ENCODE data around the gene CAMTA1.

CAMTA1 gene

GRCh38 chr1:7656557-7657215 is 871.4 kb downstream of the CAMTA1 start (continued):
- TF ChIP-seq PATZ1 (CRISPR knock-in tag; IDR thresholded peaks at IDR 0.05; ENCODE audit: borderline replicate concordance) (no peak), GLIS3 (CRISPR knock-in tag; IDR thresholded peaks at IDR 0.05) (no peak), ESRRG (CRISPR knock-in tag; IDR thresholded peaks at IDR 0.05) (no peak), POU6F1 (CRISPR knock-in tag; IDR thresholded peaks at IDR 0.05; ENCODE audit: borderline replicate concordance, low read depth) (no peak)

DNA sequence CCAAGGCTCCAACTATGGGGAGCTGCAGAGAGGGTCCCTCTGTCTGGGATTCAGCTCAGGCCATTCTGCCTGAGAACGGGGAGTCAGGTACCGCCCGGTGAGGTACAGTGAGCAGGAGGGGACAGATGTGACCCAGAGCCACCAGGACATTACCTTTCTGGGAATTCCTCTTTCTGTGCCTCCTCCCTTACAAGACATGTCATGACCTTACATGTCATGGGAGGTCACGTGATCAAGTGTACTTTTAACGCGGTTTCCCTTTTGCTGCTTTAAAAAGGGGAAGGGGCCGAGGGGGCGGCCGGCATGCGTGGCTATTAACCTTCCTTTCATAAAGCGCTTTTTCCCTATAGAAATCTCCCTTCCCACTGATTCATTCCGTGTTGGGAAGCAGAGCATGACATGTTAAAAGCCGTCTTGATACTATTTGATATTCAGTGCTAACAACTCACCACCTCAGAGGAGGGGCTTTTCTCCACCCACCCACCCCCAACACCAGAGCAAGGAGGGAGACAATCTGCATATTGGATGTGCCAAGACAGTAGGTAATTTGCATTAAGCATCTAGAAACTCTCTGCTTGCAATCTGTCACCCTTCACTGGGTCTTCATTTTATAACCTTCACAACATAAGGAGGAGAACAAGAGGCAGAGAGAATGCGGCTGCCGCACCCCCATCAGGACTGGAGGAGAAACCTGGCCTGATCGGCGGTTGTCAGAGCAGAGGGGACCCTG is 872.2 kb downstream of the CAMTA1 start:
- TF ChIP-seq ZFP3 (CRISPR knock-in tag; IDR thresholded peaks at IDR 0.05) = no peak
- no peak for TF ChIP-seq ESRRG (CRISPR knock-in tag; IDR thresholded peaks at IDR 0.05)
- TF ChIP-seq ZNF565 (CRISPR knock-in tag; conservative IDR thresholded peaks at IDR 0.05; ENCODE audit: low read depth) = no peak
- TF ChIP-seq ZC3H10 (CRISPR knock-in tag; IDR thresholded peaks at IDR 0.05) = no peak
- TF ChIP-seq, protein P1, sequence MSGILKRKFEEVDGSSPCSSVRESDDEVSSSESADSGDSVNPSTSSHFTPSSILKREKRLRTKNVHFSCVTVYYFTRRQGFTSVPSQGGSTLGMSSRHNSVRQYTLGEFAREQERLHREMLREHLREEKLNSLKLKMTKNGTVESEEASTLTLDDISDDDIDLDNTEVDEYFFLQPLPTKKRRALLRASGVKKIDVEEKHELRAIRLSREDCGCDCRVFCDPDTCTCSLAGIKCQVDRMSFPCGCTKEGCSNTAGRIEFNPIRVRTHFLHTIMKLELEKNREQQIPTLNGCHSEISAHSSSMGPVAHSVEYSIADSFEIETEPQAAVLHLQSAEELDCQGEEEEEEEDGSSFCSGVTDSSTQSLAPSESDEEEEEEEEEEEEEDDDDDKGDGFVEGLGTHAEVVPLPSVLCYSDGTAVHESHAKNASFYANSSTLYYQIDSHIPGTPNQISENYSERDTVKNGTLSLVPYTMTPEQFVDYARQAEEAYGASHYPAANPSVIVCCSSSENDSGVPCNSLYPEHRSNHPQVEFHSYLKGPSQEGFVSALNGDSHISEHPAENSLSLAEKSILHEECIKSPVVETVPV (CRISPR knock-in tag; IDR thresholded peaks at IDR 0.05) = no peak
- no peak for TF ChIP-seq POU6F1 (CRISPR knock-in tag; IDR thresholded peaks at IDR 0.05; ENCODE audit: borderline replicate concordance, low read depth)
- TF ChIP-seq OSR1 (CRISPR knock-in tag; IDR thresholded peaks at IDR 0.05) = no peak
- TF ChIP-seq GLIS3 (CRISPR knock-in tag; IDR thresholded peaks at IDR 0.05) = no peak
- TF ChIP-seq ZNF70 (CRISPR knock-in tag; IDR thresholded peaks at IDR 0.05) = no peak
- TF ChIP-seq ZNF8 (CRISPR knock-in tag; IDR thresholded peaks at IDR 0.05) = no peak
- TF ChIP-seq ISL1 (CRISPR knock-in tag; IDR thresholded peaks at IDR 0.05) = no peak
- no peak for TF ChIP-seq ARNTL (CRISPR knock-in tag; IDR thresholded peaks at IDR 0.05; ENCODE audit: borderline replicate concordance, low read depth)
- TF ChIP-seq PPARA (CRISPR knock-in tag; IDR thresholded peaks at IDR 0.05; ENCODE audit: borderline replicate concordance) = no peak
- no peak for TF ChIP-seq SNAI2 (CRISPR knock-in tag; IDR thresholded peaks at IDR 0.05)
- no peak for TF ChIP-seq ZFP30 (CRISPR knock-in tag; IDR thresholded peaks at IDR 0.05)
- no peak for TF ChIP-seq RARB (CRISPR knock-in tag; IDR thresholded peaks at IDR 0.05)
- ATAC-seq = no peak

DNA sequence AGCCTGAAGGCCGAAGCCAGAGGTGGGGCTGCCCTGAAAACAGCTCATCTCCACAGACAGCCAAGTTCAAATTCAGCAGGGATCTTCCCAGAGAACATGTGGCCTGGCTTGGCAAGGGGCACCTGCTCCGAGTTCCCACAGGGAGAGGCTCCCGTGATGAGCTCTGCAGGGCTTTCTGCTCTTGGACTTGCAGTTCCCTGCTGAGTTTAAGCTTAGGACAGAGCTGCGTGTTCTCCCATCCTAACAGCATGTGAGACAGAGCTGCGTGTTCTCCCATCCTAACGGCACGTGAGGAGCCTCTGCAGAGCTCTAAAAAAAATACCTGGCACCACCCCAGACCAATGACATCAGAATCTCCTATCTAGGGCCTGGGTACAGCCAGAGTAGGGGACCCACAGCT is 872.8 kb downstream of the CAMTA1 start:
- ATAC-seq = no peak
- TF ChIP-seq TOX (CRISPR knock-in tag; IDR thresholded peaks at IDR 0.05; ENCODE audit: borderline replicate concordance) (no peak), OSR1 (CRISPR knock-in tag; IDR thresholded peaks at IDR 0.05) (no peak), BACH2 (CRISPR knock-in tag; IDR thresholded peaks at IDR 0.05; ENCODE audit: borderline replicate concordance) (no peak), ZFP3 (CRISPR knock-in tag; IDR thresholded peaks at IDR 0.05) (no peak), PATZ1 (CRISPR knock-in tag; IDR thresholded peaks at IDR 0.05; ENCODE audit: borderline replicate concordance) (no peak), PPARA (CRISPR knock-in tag; IDR thresholded peaks at IDR 0.05; ENCODE audit: borderline replicate concordance) (no peak)
- TF ChIP-seq, protein P1 (CRISPR knock-in tag; IDR thresholded peaks at IDR 0.05) = no peak
- TF ChIP-seq, protein P2, sequence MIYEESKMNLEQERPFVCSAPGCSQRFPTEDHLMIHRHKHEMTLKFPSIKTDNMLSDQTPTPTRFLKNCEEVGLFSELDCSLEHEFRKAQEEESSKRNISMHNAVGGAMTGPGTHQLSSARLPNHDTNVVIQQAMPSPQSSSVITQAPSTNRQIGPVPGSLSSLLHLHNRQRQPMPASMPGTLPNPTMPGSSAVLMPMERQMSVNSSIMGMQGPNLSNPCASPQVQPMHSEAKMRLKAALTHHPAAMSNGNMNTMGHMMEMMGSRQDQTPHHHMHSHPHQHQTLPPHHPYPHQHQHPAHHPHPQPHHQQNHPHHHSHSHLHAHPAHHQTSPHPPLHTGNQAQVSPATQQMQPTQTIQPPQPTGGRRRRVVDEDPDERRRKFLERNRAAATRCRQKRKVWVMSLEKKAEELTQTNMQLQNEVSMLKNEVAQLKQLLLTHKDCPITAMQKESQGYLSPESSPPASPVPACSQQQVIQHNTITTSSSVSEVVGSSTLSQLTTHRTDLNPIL (CRISPR knock-in tag; IDR thresholded peaks at IDR 0.05; ENCODE audit: low read depth) = no peak
